HepG2 (cell line): ENCODE data around the gene CCDC83. TPM values are rescaled to one million over a fixed set of nuclear protein-coding genes. Genes with fewer than 3 reads are reported as not detected.
A peak's percentile ranks its signal among the peaks of the same experiment; 100 is the strongest.

Experiments
- CREB1 ChIP-seq, 2 experiments: fragments of 450-650 bp in 1 of 2; IDR thresholded peaks; 2 replicates each; pipeline ENCODE4 v1.6.1; 2016 to 2017; ENCODE audit warnings: control low read depth in 1 of 2, mild to moderate bottlenecking in 1 of 2, missing compliant biosample characterization in 1 of 2, missing genetic modification characterization in 1 of 2
- IRX3 ChIP-seq: sonication (generic); formaldehyde crosslinking; IDR thresholded peaks from 2 replicates; pipeline ENCODE4 v1.8.1; 2023; ENCODE audit warnings: mild to moderate bottlenecking, low read depth, missing genetic modification reagents, borderline replicate concordance
- MIXL1 ChIP-seq: IDR thresholded peaks from 2 replicates; pipeline ENCODE4 v1.6.1; 2016
- NR1H2 ChIP-seq: sonication (generic); formaldehyde crosslinking; IDR thresholded peaks from 2 replicates; pipeline ENCODE4 v1.8.1; 2022; ENCODE audit warnings: low read depth, missing genetic modification reagents, borderline replicate concordance
- RAD21 ChIP-seq: fragments of 450-650 bp; formaldehyde crosslinking; IDR thresholded peaks from 2 replicates; pipeline ENCODE4 v1.5.0; 2020; ENCODE audit warnings: mild to moderate bottlenecking
- WIZ ChIP-seq: sonication (generic); formaldehyde crosslinking; IDR thresholded peaks from 2 replicates; pipeline ENCODE4 v1.5.1; 2020; ENCODE audit warnings: mild to moderate bottlenecking, missing genetic modification reagents
- ZBTB7A ChIP-seq: sonication (generic); formaldehyde crosslinking; IDR thresholded peaks from 2 replicates; pipeline ENCODE4 v1.8.0; 2022; ENCODE audit warnings: mild to moderate bottlenecking, missing genetic modification reagents
- ZMYM3 ChIP-seq: sonication (generic); formaldehyde crosslinking; IDR thresholded peaks from 2 replicates; pipeline ENCODE4 v1.5.1; 2020; ENCODE audit warnings: mild to moderate bottlenecking, missing genetic modification reagents
- ZNF12 ChIP-seq: sonication (generic); formaldehyde crosslinking; IDR thresholded peaks from 2 replicates; pipeline ENCODE4 v1.5.0; 2020; ENCODE audit warnings: missing genetic modification reagents
- ZNF550 ChIP-seq: sonication (generic); formaldehyde crosslinking; IDR thresholded peaks from 2 replicates; pipeline ENCODE4 v1.4.0; 2020; ENCODE audit warnings: mild to moderate bottlenecking, missing genetic modification reagents, borderline replicate concordance
- polyA plus RNA-seq, 8 experiments: library from polyadenylated mRNA; depleted of rRNA in 3 of 8; stranded (reverse) in 7 of 8; unstranded in 1 of 8; fragments of >200 nt; fragmentation: Illumina TruSeq in 4 of 8; extraction: Trizol in 4 of 8; gene quantifications; 2 replicates each; pipeline versions ENCODE4 v1.2.1 to v1.2.3, GENCODE V29; 2011 to 2016; ENCODE audit warnings: low read depth in 4 of 8, missing spikeins in 1 of 8, mixed read lengths in 1 of 8; ENCODE audit not compliant: insufficient read depth in 1 of 8
- total RNA-seq, 5 experiments: library from RNA; depleted of rRNA; stranded (reverse); fragments of >200 nt; fragmentation: Illumina TruSeq; extraction: Trizol; gene quantifications; 2 replicates each; pipeline ENCODE4 v1.2.3, GENCODE V29; 2016; ENCODE audit warnings: low read depth in 1 of 5
- TF ChIP-seq, protein P1 (sequence below): sonication (generic); formaldehyde crosslinking; IDR thresholded peaks from 2 replicates; pipeline ENCODE4 v1.4.0; 2020; ENCODE audit warnings: mild to moderate bottlenecking, missing genetic modification reagents
- TF ChIP-seq, protein P2 (sequence below): sonication (generic); formaldehyde crosslinking; IDR thresholded peaks from 2 replicates; pipeline ENCODE4 v1.4.0; 2020; ENCODE audit warnings: missing genetic modification reagents, borderline replicate concordance
- TF ChIP-seq, protein P3 (sequence below), 2 experiments: fragments of 450-650 bp in 1 of 2; sonication (generic) in 1 of 2; formaldehyde crosslinking; IDR thresholded peaks; 2 replicates each; pipeline versions ENCODE4 v1.5.0 to v1.8.0; 2020 to 2022; ENCODE audit warnings: mild to moderate bottlenecking in 1 of 2, missing genetic modification reagents in 1 of 2
- TF ChIP-seq, protein P4 (sequence below): sonication (generic); IDR thresholded peaks from 2 replicates; pipeline ENCODE4 v1.6.1; 2016; ENCODE audit warnings: low read depth, borderline replicate concordance
- TF ChIP-seq, protein P5 (sequence below): sonication (generic); formaldehyde crosslinking; IDR thresholded peaks from 2 replicates; pipeline ENCODE4 v1.4.0; 2020; ENCODE audit warnings: mild to moderate bottlenecking, missing genetic modification reagents, borderline replicate concordance
- TF ChIP-seq, protein P6 (sequence below): sonication (generic); formaldehyde crosslinking; IDR thresholded peaks from 2 replicates; pipeline ENCODE4 v1.9.0; 2021; ENCODE audit warnings: missing genetic modification reagents, mild to moderate bottlenecking, borderline replicate concordance
- TF ChIP-seq, protein P7 (sequence below): sonication (generic); formaldehyde crosslinking; IDR thresholded peaks from 2 replicates; pipeline ENCODE4 v1.5.0; 2020; ENCODE audit warnings: missing genetic modification reagents

Gene CCDC83
- total and polyA plus RNA-seq, 2 of the 13 experiments (the other 11 are each of a cell fraction or from before 2014, with no cell fraction given), result not detected

DNA sequence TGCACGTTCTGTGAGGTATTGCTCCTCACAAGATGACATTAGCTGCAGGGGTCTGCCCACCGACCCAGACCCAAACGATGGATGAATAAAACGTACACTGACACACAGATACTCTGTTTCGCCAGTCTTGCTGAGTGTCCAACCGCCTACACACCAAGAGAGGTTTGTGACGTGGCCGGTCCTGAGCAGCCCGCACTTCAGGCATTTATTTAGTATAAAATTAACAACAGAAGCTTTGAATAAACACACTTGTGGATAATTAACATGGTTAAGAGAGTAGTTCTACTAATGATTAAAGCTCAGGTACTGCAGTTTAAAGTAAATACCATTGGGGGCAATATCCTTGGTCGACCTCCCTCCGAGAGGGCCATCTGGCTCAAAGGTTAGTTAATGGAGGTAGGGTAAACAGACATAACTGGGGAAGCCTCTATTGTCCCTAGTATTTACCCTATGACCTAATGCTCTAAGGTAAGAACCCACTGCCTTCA is 75.7 kb downstream of the CCDC83 start (continued):
- TF ChIP-seq, protein P1, sequence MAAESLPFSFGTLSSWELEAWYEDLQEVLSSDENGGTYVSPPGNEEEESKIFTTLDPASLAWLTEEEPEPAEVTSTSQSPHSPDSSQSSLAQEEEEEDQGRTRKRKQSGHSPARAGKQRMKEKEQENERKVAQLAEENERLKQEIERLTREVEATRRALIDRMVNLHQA (CRISPR knock-in tag), result no peak
- TF ChIP-seq ZBTB7A (CRISPR knock-in tag) (peak; percentile 70), MIXL1 (CRISPR knock-in tag) (peak; percentile 98), ZNF12 (CRISPR knock-in tag) (no peak), ZMYM3 (CRISPR knock-in tag) (peak; percentile 53; the same call in 1 of the 2 replicates), RAD21 (no peak), CREB1 (IDR thresholded peaks at IDR 0.05) (peak; percentile 74), CREB1 (CRISPR knock-in tag; IDR thresholded peaks at IDR 0.05) (peak; percentile 82), ZNF550 (no peak), NR1H2 (no peak), WIZ (CRISPR knock-in tag) (0 out of 2 replicates have a peak, but pooled peaks have one; percentile 20), IRX3 (CRISPR knock-in tag) (no peak)
- TF ChIP-seq, protein P2, sequence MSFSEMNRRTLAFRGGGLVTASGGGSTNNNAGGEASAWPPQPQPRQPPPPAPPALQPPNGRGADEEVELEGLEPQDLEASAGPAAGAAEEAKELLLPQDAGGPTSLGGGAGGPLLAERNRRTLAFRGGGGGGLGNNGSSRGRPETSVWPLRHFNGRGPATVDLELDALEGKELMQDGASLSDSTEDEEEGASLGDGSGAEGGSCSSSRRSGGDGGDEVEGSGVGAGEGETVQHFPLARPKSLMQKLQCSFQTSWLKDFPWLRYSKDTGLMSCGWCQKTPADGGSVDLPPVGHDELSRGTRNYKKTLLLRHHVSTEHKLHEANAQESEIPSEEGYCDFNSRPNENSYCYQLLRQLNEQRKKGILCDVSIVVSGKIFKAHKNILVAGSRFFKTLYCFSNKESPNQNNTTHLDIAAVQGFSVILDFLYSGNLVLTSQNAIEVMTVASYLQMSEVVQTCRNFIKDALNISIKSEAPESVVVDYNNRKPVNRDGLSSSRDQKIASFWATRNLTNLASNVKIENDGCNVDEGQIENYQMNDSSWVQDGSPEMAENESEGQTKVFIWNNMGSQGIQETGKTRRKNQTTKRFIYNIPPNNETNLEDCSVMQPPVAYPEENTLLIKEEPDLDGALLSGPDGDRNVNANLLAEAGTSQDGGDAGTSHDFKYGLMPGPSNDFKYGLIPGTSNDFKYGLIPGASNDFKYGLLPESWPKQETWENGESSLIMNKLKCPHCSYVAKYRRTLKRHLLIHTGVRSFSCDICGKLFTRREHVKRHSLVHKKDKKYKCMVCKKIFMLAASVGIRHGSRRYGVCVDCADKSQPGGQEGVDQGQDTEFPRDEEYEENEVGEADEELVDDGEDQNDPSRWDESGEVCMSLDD, result peak; percentile 28; the same call in 1 of the 2 replicates
- TF ChIP-seq, protein P3, sequence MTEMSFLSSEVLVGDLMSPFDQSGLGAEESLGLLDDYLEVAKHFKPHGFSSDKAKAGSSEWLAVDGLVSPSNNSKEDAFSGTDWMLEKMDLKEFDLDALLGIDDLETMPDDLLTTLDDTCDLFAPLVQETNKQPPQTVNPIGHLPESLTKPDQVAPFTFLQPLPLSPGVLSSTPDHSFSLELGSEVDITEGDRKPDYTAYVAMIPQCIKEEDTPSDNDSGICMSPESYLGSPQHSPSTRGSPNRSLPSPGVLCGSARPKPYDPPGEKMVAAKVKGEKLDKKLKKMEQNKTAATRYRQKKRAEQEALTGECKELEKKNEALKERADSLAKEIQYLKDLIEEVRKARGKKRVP (CRISPR knock-in tag; IDR thresholded peaks at IDR 0.05), result peak in 1 of 2 experiments; percentile 48; a peak in 1 of 4 replicates
- TF ChIP-seq, protein P4, sequence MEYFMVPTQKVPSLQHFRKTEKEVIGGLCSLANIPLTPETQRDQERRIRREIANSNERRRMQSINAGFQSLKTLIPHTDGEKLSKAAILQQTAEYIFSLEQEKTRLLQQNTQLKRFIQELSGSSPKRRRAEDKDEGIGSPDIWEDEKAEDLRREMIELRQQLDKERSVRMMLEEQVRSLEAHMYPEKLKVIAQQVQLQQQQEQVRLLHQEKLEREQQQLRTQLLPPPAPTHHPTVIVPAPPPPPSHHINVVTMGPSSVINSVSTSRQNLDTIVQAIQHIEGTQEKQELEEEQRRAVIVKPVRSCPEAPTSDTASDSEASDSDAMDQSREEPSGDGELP, result peak; percentile 34; the same call in 1 of the 2 replicates
- TF ChIP-seq, protein P5, sequence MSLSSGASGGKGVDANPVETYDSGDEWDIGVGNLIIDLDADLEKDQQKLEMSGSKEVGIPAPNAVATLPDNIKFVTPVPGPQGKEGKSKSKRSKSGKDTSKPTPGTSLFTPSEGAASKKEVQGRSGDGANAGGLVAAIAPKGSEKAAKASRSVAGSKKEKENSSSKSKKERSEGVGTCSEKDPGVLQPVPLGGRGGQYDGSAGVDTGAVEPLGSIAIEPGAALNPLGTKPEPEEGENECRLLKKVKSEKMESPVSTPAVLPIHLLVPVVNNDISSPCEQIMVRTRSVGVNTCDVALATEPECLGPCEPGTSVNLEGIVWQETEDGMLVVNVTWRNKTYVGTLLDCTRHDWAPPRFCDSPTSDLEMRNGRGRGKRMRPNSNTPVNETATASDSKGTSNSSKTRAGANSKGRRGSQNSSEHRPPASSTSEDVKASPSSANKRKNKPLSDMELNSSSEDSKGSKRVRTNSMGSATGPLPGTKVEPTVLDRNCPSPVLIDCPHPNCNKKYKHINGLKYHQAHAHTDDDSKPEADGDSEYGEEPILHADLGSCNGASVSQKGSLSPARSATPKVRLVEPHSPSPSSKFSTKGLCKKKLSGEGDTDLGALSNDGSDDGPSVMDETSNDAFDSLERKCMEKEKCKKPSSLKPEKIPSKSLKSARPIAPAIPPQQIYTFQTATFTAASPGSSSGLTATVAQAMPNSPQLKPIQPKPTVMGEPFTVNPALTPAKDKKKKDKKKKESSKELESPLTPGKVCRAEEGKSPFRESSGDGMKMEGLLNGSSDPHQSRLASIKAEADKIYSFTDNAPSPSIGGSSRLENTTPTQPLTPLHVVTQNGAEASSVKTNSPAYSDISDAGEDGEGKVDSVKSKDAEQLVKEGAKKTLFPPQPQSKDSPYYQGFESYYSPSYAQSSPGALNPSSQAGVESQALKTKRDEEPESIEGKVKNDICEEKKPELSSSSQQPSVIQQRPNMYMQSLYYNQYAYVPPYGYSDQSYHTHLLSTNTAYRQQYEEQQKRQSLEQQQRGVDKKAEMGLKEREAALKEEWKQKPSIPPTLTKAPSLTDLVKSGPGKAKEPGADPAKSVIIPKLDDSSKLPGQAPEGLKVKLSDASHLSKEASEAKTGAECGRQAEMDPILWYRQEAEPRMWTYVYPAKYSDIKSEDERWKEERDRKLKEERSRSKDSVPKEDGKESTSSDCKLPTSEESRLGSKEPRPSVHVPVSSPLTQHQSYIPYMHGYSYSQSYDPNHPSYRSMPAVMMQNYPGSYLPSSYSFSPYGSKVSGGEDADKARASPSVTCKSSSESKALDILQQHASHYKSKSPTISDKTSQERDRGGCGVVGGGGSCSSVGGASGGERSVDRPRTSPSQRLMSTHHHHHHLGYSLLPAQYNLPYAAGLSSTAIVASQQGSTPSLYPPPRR, result peak; percentile 97
- TF ChIP-seq, protein P6, sequence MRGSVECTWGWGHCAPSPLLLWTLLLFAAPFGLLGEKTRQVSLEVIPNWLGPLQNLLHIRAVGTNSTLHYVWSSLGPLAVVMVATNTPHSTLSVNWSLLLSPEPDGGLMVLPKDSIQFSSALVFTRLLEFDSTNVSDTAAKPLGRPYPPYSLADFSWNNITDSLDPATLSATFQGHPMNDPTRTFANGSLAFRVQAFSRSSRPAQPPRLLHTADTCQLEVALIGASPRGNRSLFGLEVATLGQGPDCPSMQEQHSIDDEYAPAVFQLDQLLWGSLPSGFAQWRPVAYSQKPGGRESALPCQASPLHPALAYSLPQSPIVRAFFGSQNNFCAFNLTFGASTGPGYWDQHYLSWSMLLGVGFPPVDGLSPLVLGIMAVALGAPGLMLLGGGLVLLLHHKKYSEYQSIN (CRISPR knock-in tag), result no peak
- TF ChIP-seq, protein P7, sequence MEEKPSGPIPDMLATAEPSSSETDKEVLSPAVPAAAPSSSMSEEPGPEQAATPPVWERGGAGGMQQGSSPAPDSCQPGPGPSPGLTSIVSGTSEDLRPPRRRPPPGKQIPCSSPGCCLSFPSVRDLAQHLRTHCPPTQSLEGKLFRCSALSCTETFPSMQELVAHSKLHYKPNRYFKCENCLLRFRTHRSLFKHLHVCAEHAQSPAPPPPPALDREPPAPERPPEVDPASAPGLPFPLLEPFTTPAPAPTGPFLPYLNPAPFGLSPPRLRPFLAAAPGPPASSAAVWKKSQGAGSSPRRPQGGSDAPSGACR (CRISPR knock-in tag), result no peak
